NCI-H2107 treated with DMSO at 0.1 percent for 48 hours (cell line): ENCODE results near the gene BMP4.
"Not testable (repeated sequence)": the region's sequence is repeated elsewhere in the genome, so short reads cannot be mapped to it uniquely, and the experiment has no call there.

Source experiments
- DNase-seq: peaks from one replicate; lab custom pipeline; 2025; ENCODE audit not compliant: unreplicated experiment; lab: John Stamatoyannopoulos, UW

Gene BMP4

DNA sequence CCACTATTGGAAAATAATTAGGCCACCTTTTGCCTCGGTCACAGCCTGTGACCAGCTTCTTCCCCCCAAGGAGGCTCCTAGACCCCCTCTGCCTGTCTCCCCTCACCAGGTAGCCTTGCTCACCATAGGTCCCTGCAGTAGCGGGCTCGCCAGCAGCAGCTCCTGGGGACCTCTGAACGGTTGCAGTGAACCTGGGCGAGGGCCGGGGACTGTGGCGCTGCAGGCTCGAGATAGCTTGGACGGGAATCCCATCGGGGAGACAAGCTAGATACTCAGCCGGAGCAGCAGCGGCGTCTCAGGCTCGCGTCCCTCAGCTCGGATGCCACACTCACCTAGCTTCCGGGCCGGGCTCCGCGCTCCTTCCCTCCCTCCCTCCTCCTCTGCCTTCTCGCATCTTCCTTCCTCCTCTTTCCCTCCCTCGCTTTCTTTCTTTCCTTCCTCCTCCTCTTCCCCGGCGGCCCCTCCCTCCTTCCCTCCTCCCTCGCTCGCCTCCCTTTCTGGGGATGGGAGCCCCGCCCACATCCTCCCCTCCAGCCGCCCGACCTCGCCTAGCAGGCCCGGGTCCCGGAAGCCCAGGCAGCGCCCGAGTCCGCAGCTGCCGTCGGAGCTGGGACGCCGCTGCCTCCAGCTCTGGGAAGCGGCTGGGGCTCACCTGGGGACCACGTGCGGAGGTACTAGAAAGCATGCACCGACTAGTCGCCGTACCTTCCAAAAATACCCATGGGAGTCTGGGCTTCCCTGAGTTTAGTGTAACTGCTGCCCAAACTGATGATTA is at the start of gene BMP4:
Gene BMP4, minus strand, starts transcription at position 399 of the 775 bp plus-strand sequence. CDS start 4,603 bp downstream, outside the sequence.
- DNase-seq: no peak

DNA sequence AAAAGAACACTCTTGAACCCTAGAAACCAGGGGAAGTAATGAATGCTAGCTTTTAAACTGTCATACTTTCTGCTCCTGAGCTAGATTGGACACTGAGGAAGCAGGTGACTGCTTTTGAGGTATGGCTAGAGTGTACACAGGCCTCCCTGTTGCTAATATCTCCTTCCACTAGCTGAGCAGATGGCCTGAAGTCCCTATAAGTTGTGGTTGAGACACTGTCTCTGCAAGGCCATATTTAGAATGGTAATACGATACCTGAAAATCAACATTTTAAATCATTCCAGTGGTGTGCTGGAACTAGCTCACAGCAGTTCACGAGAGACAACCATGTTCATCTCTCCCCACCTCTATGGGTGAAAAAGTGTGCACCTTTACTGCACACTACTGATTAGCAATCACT is 46.4 kb upstream of the BMP4 start:
- no peak for DNase-seq

DNA sequence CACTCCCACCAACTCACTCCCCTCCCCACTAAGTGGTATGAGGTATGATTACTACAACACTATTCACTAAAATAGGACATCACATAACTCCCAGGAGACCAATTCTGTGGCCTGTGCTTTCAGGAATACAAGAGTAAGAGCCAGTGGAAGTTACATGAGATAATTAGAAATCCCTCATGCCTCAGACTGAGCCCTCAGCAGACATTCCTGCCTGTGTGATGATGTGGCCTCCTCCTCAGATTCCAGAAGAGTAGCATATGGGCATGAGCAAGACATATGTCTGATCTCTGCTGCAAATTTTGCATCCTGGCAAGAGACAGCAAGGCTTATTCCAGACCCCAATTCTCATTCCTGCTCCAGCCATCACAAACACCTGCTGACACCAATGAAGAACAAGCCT is 46.0 kb upstream of the BMP4 start:
- no peak for DNase-seq

DNA sequence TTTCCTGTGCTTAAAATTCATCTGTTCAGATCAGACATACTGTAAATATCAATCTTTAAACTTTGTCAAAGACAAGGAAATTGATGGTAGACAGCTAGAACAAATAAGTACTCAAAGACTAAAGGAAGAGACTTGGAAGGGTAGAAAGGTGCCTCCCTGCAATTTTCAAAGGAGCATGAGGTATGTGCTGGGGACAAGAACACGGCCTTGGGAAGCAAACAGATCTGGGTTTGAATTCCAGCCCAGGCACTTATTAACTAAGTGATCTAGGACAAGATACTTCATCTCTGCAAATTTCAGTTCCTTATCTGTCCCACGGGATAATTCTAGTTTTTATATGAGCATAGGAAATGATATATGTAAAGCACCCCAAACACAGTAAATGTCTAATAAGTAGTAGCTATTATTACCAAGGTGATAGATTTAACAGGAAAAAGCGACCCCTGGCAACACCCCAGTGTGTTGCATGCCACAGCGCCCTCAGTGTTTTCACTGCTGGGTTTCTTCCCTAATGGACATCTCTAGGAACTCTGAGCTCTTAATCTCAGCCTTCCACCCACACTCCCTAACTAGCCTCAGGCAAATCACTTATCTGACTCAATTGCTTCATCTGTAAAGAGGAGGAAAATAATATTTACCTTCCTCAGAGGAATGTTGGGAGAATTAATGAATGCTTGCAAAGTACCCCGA is 44.7 kb upstream of the BMP4 start:
- no peak for DNase-seq

DNA sequence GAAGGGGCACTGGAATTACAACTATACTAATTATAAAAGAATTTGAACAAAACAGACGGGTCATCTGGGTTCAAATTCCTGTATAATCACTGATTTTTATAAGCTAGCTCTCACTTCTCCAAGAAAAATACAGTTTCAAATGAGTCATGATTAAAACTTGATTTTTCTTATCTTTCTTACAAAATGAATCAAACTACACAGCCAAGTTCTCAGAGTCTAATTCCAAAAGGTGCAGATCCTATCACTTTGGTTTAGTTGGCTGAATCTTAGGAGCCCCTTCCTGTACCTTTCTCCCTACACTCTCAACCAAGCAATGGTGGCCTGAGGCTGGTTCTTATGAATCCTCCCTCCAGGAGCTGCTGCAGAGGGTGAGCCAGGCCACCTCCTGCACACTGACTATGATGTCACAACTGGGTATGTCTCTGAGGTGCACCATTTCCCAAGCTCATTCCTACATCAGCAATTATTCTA is 43.8 kb upstream of the BMP4 start:
- no peak for DNase-seq

DNA sequence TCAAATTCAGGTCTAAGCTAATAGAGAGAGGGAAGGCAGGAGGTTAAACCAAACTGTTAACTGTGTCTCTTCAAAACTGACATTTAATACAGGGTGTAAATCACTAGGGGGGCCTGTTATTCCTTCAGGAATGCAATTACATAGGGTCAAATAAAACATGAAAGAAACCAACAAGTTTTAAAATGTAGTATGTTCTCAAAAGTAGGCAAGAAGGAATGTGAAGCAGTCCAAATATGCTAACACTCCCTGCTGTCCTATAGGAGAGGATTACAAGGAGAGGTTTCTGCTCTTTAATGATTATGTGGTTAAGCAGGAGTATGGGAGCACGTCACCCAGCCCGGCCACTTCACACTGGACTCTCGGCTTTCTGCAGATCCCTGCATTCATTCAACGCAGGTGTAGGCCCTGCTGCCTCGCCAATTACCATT is 42.5 kb upstream of the BMP4 start:
- DNase-seq: no peak

DNA sequence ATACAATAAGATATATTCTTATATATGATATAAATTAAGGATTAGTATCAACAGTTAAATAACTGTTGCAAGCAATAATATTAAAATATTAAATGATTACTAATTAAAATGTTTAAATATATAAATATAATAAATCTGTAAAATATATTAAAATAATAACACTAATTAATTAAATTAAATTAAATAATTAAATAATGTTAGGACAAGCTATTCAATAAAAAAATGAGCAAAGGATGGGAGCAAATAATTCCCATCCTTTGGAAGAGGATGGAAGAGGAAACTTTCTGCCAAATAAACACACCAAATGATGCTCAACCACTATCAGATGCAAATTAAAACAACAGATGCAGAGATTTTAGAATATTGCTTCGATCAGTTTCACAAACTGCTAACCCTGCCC is 39.4 kb upstream of the BMP4 start:
- no peak for DNase-seq

DNA sequence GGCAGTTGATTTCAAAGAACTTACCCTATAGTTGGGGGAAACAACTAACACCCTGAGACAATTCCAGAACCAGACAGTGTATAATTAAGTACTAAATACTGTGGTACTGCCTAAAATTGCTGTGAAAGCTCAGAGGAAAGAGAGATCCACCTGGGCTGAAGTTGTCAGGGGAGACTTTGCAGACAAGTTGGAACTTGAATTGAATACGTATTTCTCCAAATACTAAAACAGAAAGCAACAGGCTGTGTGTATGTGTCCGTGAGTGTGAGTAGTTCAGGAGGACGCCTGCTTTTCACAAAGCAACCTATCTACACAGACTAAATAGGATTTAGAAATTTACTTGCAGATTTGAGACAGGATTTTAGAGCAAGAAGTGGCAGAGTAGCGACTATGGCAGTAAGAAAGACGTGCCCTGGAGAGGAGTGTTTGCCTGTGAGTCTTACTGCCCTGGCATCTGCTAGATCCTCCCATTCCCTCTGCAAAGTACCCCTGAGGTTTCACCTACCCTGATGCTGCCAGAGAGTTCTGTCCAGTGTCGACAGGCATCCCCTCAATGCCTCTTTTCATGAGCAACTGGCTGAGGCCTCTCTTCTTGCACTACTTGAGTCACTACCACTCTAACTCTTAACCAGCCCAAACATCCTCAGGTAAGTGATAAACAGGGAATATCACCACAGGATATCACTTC is 37.4 kb upstream of the BMP4 start:
- DNase-seq: no peak

DNA sequence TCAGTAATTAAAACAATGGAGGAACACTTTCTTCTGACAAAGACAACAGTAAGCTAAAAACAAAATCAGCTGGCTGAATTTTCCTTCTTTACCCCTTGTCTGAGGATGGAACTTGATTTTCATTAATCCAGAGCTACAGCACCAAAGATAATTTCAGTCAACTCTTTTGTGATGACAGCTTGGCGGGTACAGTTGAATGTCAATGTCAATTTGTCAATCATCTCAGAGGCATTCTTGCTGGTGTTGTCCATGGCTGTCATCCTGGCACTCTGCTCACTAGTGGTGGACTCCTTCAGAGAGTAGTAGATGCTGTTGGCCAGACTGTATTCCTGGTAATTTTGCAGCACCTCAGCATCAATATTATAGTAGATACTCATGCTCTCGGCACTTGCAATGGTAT is 34.4 kb upstream of the BMP4 start:
- no peak for DNase-seq

DNA sequence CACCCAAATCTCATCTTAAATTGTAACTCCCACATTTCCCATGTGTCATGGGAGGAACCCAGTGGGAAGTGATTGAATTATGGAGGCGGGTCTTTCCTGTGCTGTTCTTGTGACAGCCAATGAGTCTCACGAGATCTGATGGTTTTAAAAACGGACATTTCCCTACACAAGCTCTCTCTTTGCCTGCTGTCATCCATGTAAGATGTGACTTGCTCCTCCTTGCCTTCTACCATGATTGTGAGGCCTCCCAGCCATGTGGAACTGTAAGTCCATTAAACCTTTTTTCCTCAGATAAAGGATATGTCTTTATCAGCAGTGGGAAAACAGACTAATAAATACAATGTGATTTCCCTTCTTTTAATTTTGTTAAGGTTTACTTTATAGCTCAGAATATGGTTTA is 30.1 kb upstream of the BMP4 start:
- DNase-seq: not testable (repeated sequence)

DNA sequence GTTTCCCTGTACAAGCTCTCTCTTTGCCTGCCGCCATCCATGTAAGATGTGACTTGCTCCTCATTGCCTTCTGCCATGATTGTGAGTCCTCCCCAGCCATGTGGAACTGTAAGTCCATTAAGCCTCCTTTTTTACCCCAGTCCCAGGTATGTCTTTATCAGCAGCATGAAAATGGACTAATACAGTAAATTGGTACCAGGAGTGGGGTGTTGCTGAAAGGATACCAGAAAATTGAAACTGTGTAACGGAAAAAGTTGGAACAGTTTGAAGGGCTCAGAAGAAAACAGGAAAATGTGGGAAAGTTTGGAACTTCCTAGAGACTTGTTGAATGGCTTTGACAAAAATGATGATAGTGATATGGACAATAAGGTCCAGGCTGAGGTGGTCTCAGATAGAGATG is 28.3 kb upstream of the BMP4 start:
- not testable (repeated sequence) for DNase-seq

DNA sequence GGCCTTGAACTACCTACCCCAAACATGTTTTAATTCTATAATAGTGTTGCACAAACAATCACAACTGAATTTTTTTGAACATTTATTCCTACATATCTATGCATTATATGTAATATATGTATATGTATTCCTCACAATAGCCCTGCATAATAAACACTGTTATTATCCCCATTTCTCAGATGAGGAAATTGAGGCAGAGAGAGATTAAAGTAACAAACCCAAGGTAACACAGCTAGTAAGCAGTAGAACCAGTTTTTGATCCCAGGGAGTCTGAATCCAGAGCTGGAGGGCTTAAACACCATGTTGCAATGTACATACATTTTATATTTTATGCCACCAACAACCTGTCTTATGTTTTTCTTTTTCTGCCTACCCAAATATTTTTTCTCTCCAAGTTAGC is 26.5 kb upstream of the BMP4 start:
- no peak for DNase-seq

DNA sequence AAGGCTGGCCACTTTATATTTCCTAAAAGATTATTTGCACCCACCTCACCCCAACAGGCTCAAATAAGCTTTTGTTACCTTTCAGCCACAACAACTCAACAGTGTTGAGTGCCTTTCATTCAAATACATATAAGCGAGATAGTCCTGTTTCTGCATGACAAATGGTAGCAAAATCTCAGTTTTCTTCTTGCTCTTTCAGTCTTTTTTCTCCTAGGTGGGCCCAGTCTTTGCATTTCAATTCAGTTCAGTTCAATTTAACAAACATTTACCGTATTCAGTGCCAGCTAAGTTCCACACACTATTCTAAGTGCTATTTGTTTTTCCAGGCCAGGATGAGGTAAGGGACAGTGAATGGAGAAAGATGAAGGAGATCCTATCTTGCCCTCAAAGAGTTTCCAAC is 25.9 kb upstream of the BMP4 start:
- no peak for DNase-seq

DNA sequence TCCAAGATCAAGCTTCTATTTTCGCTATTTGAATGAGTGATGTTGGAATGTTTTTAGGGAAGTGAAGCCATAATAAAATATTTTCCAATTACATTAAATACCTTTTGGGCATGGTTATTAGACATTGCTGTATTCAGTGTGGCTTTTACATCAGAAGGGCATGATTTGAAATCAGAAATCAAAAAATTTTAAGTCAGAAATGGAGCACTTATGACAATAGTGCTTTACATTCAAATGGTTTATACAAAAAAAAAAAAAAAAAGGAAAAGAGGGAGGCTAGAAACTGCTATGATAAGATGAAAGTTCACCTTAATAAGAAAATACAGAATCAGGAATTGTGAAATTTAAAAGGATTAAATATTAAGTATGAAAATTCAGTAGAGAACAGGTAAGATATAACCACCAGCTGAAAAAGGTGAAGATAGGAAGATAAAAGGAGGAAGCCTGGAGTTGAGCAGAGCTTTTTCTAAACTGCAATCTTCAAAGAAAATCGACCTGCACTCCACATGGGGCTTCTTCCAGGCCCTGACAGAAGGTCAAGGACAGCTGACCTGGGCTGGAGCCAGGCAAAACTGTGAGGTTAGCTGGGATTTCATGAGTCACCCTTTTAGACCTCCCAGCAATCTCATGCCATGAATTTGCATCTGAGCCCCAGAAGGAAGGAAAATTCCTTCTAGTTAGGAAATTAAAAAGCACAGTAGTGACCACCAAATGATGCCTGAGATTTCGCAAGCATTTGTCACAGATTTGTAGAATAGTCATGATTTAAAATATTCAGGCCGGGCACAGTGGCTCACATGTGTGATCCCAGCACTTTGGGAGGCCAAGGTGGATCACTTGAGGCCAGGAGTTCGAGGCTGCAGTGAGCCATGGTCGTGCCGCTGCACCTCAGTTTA is 23.4 kb upstream of the BMP4 start:
- DNase-seq: no peak

DNA sequence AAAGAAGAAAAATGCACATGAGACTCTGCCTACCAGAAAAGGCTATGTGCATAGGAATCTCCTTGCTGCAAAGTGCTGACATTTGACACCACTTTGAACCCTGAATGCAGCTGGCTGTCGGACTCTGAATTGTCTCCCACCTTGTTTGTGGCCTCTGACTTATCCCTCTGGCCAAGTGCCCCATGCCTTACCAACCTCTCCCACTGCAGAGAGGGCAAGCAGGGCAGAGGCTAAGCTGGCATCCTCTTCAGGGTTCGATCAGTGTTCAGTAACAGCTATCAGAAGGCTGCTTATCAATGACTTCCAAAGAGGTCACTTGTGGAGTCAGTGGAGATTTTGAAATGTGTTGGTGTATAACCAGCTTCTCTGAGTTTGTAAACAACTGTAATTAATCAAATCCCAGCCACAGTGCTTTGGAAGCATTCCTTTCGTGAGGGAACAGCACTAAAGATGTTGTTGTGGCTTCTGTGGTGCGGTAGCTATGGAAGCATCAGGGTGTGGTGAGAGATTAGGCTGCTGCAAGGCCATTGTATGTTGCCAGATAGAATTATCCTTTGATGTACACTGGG is 22.6 kb upstream of the BMP4 start:
- no peak for DNase-seq

DNA sequence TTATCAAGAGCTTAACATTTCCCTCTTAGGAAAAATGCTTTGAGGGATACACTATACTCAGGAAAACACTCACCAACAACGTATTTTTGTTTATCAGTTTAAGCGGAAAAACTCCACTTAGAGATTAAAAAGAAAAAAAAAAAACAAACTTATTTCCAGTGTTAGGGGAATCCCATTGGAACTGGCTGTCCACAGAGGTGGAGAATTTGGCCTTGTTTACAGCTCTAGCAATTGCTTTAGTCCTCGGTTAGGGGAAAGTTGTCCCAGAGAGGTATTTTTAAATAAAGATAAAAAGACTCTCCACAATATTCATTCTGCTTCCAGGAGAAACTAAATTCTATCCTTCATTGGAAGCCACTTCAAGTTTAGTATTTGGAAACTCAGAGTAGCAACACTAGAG is 21.6 kb upstream of the BMP4 start:
- no peak for DNase-seq

DNA sequence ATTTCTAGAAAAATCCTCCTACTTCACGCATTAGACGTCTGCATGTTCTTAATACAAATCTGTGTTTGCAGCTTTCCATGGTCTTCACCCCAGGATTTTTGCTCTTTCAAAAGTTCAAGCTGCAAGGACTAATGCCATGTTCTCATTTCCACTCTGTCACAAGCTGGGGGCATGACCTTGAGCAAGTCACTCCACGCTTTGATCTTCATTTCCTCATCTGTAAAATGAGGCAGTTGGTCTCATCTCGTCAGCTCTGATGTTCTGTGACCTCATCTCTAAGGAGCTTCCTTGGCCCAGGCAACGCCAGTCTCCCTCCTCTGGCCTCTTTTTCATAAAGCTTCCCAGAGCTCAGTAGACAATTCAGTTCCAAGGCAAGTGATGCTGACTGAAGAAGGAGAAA is 18.8 kb upstream of the BMP4 start:
- DNase-seq: no peak

DNA sequence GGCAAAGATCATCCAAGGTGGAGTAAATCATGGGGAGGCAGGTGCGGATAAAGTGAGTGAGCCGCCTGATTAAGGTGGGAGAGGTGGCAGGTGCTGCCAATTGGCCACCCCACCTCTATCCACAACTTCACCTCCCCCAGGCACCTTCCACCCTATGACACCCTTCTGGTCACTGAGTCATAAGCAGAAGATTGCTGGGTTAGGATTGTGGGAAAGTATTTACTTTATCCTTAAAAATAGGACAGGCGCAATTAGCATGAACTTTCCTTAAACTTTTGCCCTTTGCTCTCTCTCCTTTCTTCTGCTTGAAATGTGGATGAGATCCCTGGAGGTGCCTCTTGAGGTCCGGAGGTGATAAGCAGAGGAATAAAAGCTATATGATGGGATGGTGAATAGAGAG is 14.9 kb upstream of the BMP4 start:
- no peak for DNase-seq

DNA sequence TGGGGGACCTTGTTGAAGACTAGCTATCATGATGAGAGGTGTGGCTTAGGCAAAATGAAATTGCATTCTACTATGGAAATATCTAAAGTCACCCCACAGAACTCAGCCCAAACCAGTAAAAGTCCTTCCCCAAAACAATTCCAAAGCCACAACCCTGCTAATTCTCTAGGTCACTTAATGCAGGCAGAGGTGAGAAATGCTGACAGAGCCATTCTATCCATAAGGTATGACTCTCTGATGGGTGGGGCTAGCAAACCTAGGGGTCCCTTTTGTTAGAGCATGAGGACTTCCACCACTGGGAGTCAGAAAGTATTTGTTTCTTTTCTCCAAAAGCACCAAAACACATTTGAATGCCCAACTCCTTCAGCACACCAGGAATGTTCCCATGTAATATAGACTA is 12.7 kb upstream of the BMP4 start:
- DNase-seq: no peak

DNA sequence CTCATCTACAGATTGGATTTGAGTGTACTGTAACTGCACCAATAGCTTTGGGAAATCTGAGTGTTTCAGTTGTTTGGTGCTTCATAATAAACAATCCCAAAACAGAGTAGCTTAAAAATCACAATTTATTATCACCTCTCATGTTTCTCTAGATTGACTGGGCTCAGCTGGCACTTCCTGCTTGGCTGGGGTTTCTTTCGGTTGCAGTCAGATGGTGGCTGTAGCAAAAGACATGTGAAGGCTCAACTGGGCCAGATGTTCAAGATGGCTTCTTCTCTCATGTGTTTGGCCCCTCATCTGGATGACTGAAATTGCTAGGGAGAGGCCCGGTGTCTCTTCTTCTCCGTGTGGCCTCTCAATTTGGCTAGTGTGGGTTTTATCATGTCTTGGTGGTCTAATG is 12.1 kb upstream of the BMP4 start:
- no peak for DNase-seq

DNA sequence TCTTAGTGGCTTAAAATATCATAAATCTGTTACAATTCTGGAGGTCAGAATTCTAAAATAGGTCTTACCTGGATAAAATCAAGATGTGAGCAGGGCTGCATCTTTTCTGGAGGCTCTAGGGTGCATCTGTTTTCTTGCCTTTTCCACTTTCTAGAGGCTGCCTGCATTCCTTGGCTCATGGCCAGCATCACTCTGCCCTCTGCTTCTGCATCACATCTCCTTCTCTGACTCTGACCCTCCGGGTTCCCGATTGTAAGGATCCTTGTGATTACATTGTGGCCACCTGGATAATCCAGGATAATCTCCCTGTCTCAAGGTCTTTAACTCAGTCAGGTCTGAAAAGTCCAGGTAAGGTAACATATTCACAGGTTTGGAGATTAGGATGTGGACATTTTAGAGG is 11.0 kb upstream of the BMP4 start:
- no peak for DNase-seq
